Hematopoietic multipotent progenitor cell treated with erythropoietin and hydrocortisone succinate and interleukin-3 and kit ligand, for 15 days (in vitro differentiated cells): ENCODE results near the gene HMGA1.

Source experiments
- DNase-seq: peaks from one replicate; pipeline ENCODE4 v3.0.0-alpha.2; 2015; ENCODE audit warnings: low spot score

Gene HMGA1

GRCh38 chr6:34223956-34224940 is 12.4 kb upstream of the HMGA1 start:
- peak; percentile 95 for DNase-seq

- DNase-seq: no peak
Measured at GRCh38 chr6:34225551-34225950, 11.1 kb upstream of the HMGA1 start.

- no peak for DNase-seq
Measured at GRCh38 chr6:34226066-34226465, 10.6 kb upstream of the HMGA1 start.

GRCh38 chr6:34226731-34227586 is 9.7 kb upstream of the HMGA1 start:
- DNase-seq: no peak

GRCh38 chr6:34227761-34228421 is 8.8 kb upstream of the HMGA1 start:
- DNase-seq: no peak

GRCh38 chr6:34229877-34230276 is 6.8 kb upstream of the HMGA1 start:
- DNase-seq: no peak

- DNase-seq: no peak
Measured at GRCh38 chr6:34230653-34231371, 5.9 kb upstream of the HMGA1 start.

- DNase-seq: no peak
Measured at GRCh38 chr6:34231566-34232336, 4.9 kb upstream of the HMGA1 start.

GRCh38 chr6:34232901-34233300 is 3.8 kb upstream of the HMGA1 start:
- DNase-seq: no peak

- DNase-seq: no peak
Measured at GRCh38 chr6:34233867-34234266, 2.8 kb upstream of the HMGA1 start.

- no peak for DNase-seq
Measured at GRCh38 chr6:34234667-34235306, 1.9 kb upstream of the HMGA1 start.

- DNase-seq: peak; percentile 58
Measured at GRCh38 chr6:34235307-34236130, 1.2 kb upstream of the HMGA1 start.

GRCh38 chr6:34236131-34236442 is 586 bp upstream of the HMGA1 start:
- DNase-seq: peak; percentile 64

- no peak for DNase-seq
Measured at GRCh38 chr6:34237316-34237721, 646 bp downstream of the HMGA1 start.

- peak; percentile 53 for DNase-seq
Measured at GRCh38 chr6:34237722-34238584, 1.3 kb downstream of the HMGA1 start.

GRCh38 chr6:34238585-34239499 is 2.2 kb downstream of the HMGA1 start:
- DNase-seq: no peak

GRCh38 chr6:34239500-34239825 is 2.8 kb downstream of the HMGA1 start:
- DNase-seq: no peak

- no peak for DNase-seq
Measured at GRCh38 chr6:34239893-34240292, 3.2 kb downstream of the HMGA1 start.
